ENCODE data around the gene NECAP2.

The NECAP2 gene

GRCh38 chr1:16422041-16422440 lies 18.5 kb upstream of the NECAP2 start:
- TF ChIP-seq REST (IDR thresholded peaks at IDR 0.05; ENCODE audit: insufficient replicate concordance, low read depth) (no peak), SPI1 (IDR thresholded peaks at IDR 0.05; ENCODE audit: borderline replicate concordance, low read depth) (no peak), GABPA (IDR thresholded peaks at IDR 0.05; ENCODE audit: low read depth) (no peak), CTCF (IDR thresholded peaks at IDR 0.05; ENCODE audit: insufficient read depth, low read length) (no peak), POLR2AphosphoS5 (IDR thresholded peaks at IDR 0.05; ENCODE audit: low read depth) (no peak)
- H3K4me3 ChIP-seq (replicated peaks; ENCODE audit: insufficient read depth, low read length) = no peak overlapping the region
- H3K27ac ChIP-seq (replicated peaks) = no peak overlapping the region
- DNase-seq (ENCODE audit: low read depth in 1 of 2, low spot score in 1 of 2) = no peak
- no peaks in the 10 kb centered on the region for H3K27me3 ChIP-seq (ENCODE audit: insufficient read depth, poor library complexity, severe bottlenecking)

GRCh38 chr1:16425125-16426025 lies 15.1 kb upstream of the NECAP2 start:
- TF ChIP-seq GABPA (IDR thresholded peaks at IDR 0.05; ENCODE audit: low read depth) (no peak), POLR2AphosphoS5 (IDR thresholded peaks at IDR 0.05; ENCODE audit: low read depth) (no peak), SPI1 (IDR thresholded peaks at IDR 0.05; ENCODE audit: borderline replicate concordance, low read depth) (no peak), REST (IDR thresholded peaks at IDR 0.05; ENCODE audit: insufficient replicate concordance, low read depth) (no peak), CTCF (IDR thresholded peaks at IDR 0.05; ENCODE audit: insufficient read depth, low read length) (no peak)
- Histone ChIP-seq H3K4me3 (replicated peaks; ENCODE audit: insufficient read depth, low read length) (no peak overlapping the region), H3K27me3 (ENCODE audit: insufficient read depth, poor library complexity, severe bottlenecking) (no peaks in the 10 kb centered on the region), H3K27ac (replicated peaks) (no peak overlapping the region)
- no peak for DNase-seq (ENCODE audit: low read depth in 1 of 2, low spot score in 1 of 2)

GRCh38 chr1:16430606-16431005 lies 9.9 kb upstream of the NECAP2 start:
- no peaks in the 10 kb centered on the region for H3K27me3 ChIP-seq (ENCODE audit: insufficient read depth, poor library complexity, severe bottlenecking)
- no peak for DNase-seq (ENCODE audit: low read depth in 1 of 2, low spot score in 1 of 2)
- no peak overlapping the region for H3K4me3 ChIP-seq (replicated peaks; ENCODE audit: insufficient read depth, low read length)
- TF ChIP-seq CTCF (IDR thresholded peaks at IDR 0.05; ENCODE audit: insufficient read depth, low read length) (no peak), REST (IDR thresholded peaks at IDR 0.05; ENCODE audit: insufficient replicate concordance, low read depth) (no peak), GABPA (IDR thresholded peaks at IDR 0.05; ENCODE audit: low read depth) (no peak), SPI1 (IDR thresholded peaks at IDR 0.05; ENCODE audit: borderline replicate concordance, low read depth) (no peak), POLR2AphosphoS5 (IDR thresholded peaks at IDR 0.05; ENCODE audit: low read depth) (no peak)
- H3K27ac ChIP-seq (replicated peaks) = no peak overlapping the region
